NCI-H187 (cell line): ENCODE results near the gene GPR158.

ENCODE experiments used
- DNase-seq, 2 experiments: peaks; one replicate each; lab custom pipeline; 2025; lab: John Stamatoyannopoulos, UW

GPR158 gene

GRCh38 chr10:25504306-25504705, 329.5 kb downstream of the GPR158 start:
- no peak for DNase-seq

GRCh38 chr10:25504838-25505237, 330.0 kb downstream of the GPR158 start:
- DNase-seq = no peak

- no peak for DNase-seq
Observed at GRCh38 chr10:25505466-25505865, 330.7 kb downstream of the GPR158 start.

- no peak for DNase-seq
Observed at GRCh38 chr10:25506821-25507335, 332.1 kb downstream of the GPR158 start.

- DNase-seq = no peak
Observed at GRCh38 chr10:25508112-25508815, 333.5 kb downstream of the GPR158 start.

GRCh38 chr10:25509151-25509550, 334.4 kb downstream of the GPR158 start:
- DNase-seq = no peak

GRCh38 chr10:25522294-25522693, 347.5 kb downstream of the GPR158 start:
- DNase-seq = no peak

GRCh38 chr10:25522946-25523608, 348.3 kb downstream of the GPR158 start:
- no peak for DNase-seq

- no peak for DNase-seq
Observed at GRCh38 chr10:25530306-25530705, 355.5 kb downstream of the GPR158 start.

- DNase-seq = no peak
Observed at GRCh38 chr10:25531457-25532061, 356.8 kb downstream of the GPR158 start.

- no peak for DNase-seq
Observed at GRCh38 chr10:25532213-25532612, 357.4 kb downstream of the GPR158 start.

- DNase-seq = no peak
Observed at GRCh38 chr10:25536027-25536426, 361.2 kb downstream of the GPR158 start.

GRCh38 chr10:25547382-25547781, 372.6 kb downstream of the GPR158 start:
- no peak for DNase-seq

- DNase-seq = no peak
Observed at GRCh38 chr10:25552283-25552919, 377.6 kb downstream of the GPR158 start.

GRCh38 chr10:25555865-25556264, 381.1 kb downstream of the GPR158 start:
- no peak for DNase-seq

- no peak for DNase-seq
Observed at GRCh38 chr10:25556457-25556856, 381.7 kb downstream of the GPR158 start.

GRCh38 chr10:25557136-25557535, 382.3 kb downstream of the GPR158 start:
- DNase-seq = no peak

- DNase-seq = no peak
Observed at GRCh38 chr10:25561758-25562157, 387.0 kb downstream of the GPR158 start.

- no peak for DNase-seq
Observed at GRCh38 chr10:25562547-25562946, 387.7 kb downstream of the GPR158 start.

GRCh38 chr10:25564351-25564750, 389.6 kb downstream of the GPR158 start:
- DNase-seq = no peak

- DNase-seq = no peak
Observed at GRCh38 chr10:25565570-25565969, 390.8 kb downstream of the GPR158 start.

- DNase-seq = no peak
Observed at GRCh38 chr10:25573316-25573715, 398.5 kb downstream of the GPR158 start.

GRCh38 chr10:25575343-25575742, 400.5 kb downstream of the GPR158 start:
- DNase-seq = no peak
